Hematopoietic multipotent progenitor cell treated with erythropoietin and hydrocortisone succinate and interleukin-3 and kit ligand, for 6 days (in vitro differentiated cells): ENCODE results near the gene TNFRSF25.

Source experiments
- DNase-seq: peaks from one replicate; pipeline ENCODE4 v3.0.0-alpha.2; 2015

TNFRSF25 gene

DNA sequence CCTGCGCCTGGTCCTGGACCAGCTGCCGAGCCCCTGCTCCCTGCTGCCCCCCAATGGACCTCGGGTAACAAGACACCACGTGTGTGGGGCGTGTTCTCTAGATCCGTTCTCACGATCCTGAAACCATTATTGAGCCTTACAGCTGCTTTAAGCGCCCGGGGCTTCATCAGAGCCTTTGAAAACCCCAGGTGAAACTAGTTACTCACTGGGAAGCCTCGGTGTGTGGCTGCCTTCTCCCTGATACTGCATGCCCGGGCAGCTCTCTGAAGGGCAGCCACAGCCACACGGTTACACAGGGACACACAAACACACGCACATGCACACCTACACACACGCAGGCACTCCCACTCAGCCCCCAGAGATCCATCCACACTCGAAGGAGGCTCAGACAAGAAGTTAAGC lies 51.5 kb downstream of the TNFRSF25 start:
- DNase-seq: peak; percentile 82

DNA sequence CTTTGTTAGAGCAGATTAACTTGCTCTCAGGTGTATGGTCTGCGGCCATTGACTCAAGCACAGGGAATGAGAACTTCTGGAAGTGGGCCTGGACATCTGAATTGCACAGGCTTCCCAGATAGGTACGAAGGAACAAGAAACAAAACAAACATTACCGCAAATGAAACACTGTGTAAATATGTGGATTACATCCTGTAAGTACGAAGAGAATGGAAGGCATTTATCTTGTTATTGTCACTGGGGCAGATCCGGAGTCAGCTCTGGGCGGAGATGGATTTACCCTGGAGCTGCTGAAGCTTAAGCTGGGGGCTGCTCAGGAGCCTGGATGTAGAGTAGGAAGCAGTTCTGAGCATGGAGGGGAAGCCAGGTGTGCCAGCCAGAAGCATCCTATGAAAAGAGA lies 53.1 kb downstream of the TNFRSF25 start:
- no peak for DNase-seq
